ENCODE data around the gene BNC2. TPM values are rescaled to one million over a fixed set of nuclear protein-coding genes. Genes with fewer than 3 reads are reported as not detected.

The BNC2 gene
- total RNA-seq, 1 experiment from 2014 or later = 43.6 TPM

DNA sequence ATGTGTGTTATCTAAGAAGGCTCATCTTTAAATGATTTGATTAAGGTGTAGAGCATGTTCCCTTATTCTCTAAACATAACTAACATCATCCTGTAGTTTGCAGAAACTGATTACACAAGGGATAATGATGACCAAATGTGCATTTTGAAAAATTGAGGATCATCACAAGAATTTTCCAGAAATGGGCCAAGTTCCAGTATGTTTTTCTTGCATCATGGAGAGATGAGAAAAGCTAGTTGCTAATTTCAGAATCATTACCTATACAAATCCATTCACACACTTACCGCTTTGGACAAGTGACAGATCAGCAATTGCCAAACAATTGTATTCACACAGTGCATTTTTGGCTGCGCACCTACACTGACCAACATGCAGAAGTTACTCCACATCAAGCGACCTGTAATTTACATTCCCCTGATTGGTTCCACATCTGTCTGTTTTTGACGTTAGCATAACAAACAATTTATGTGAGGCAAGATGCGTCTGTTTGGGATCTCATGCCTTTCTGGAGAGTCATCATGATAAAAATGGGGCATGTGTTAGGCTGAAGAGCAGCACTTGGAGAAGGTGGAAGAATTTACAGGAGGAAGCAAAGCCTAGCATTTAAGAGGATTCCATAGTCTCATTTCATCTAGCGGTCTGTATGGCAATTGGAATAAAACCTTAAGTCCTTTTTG, 2.8 kb upstream of the BNC2 start:
- peaks cover 0 to 7% (median 0%) of the 10 kb centered on the region in 3 experiments; a peak in 3 of 7 replicates for H3K36me3 Mint-ChIP-seq (ENCODE audit: insufficient read depth in 1 of 3, low read depth in 3 of 3)
- no peak overlapping the region for H4K5ac ChIP-seq (ENCODE audit: insufficient read length, low read depth, low read length)
- peaks cover 29 to 35% of the 10 kb centered on the region in 2 experiments for H3K4me1 Mint-ChIP-seq
- H3T11ph ChIP-seq (ENCODE audit: low read length) = no peak overlapping the region
- no peak overlapping the region for H3K23ac ChIP-seq (ENCODE audit: insufficient read length, low read depth, low read length)
- H3K4me3 Mint-ChIP-seq = no peak overlapping the region
- no peak overlapping the region for H2BK5ac ChIP-seq (ENCODE audit: insufficient read length, low read length)
- H2BK12ac ChIP-seq (ENCODE audit: insufficient read length, low read depth, low read length) = no peak overlapping the region
- no peak overlapping the region for H2AK5ac ChIP-seq (ENCODE audit: insufficient read length, low read length)
- 0 out of 2 replicates have a peak, but pooled peaks cover 2% of the 10 kb centered on the region for H3K79me2 ChIP-seq (ENCODE audit: insufficient read depth, low read length)
- H3K27ac ChIP-seq (ENCODE audit: insufficient read length, low read depth, low read length) = no peak overlapping the region
- H3K79me1 ChIP-seq (ENCODE audit: insufficient read depth, low read depth, low read length, poor library complexity, severe bottlenecking) = no peaks in the 10 kb centered on the region
- no peak for TF ChIP-seq CTCF (conservative IDR thresholded peaks at IDR 0.05)
- no peak overlapping the region for H2AFZ ChIP-seq (ENCODE audit: low read length)
- no peak overlapping the region for H3K4ac ChIP-seq (ENCODE audit: low read depth, low read length)
- H3K14ac ChIP-seq (ENCODE audit: insufficient read depth, low read length) = no peak overlapping the region
- peaks cover 1% of the 10 kb centered on the region for H3K27me3 Mint-ChIP-seq (ENCODE audit: low read depth)
- H3K56ac ChIP-seq (ENCODE audit: insufficient read length, low read depth, low read length) = no peak overlapping the region
- H3K4me2 ChIP-seq (ENCODE audit: insufficient read depth, insufficient read length, low read length) = no peak overlapping the region
- no peaks in the 10 kb centered on the region for H3K9me3 ChIP-seq (ENCODE audit: control insufficient read depth, low read depth, low read length)
- H3K9me3 Mint-ChIP-seq = peaks cover 3 to 7% of the 10 kb centered on the region in 2 experiments; a peak in 3 of 5 replicates
- H3K9ac ChIP-seq (ENCODE audit: extremely low read depth, insufficient read length, low read length) = no peak overlapping the region
- H2BK120ac ChIP-seq (ENCODE audit: low read depth, low read length, poor library complexity, severe bottlenecking) = no peak overlapping the region
- no CpG with 5 or more reads among the region's 6 CpGs for WGBS (ENCODE audit: extremely low coverage, insufficient read length, low lambda C conversion rate)
- peaks cover 8% of the 10 kb centered on the region; the same call in 1 of the 2 replicates for H3K4me1 ChIP-seq (ENCODE audit: insufficient read depth, low read length)
- H3K23me2 ChIP-seq (ENCODE audit: insufficient read length, low read depth, low read length, poor library complexity, severe bottlenecking) = peaks cover 22% of the 10 kb centered on the region
- no peak overlapping the region for H3K18ac ChIP-seq (ENCODE audit: insufficient read length, low read depth, low read length)
- no peak for DNase-seq
- no peak overlapping the region for H2BK20ac ChIP-seq (ENCODE audit: low read depth, low read length, poor library complexity, severe bottlenecking)
- no peak overlapping the region for H4K8ac ChIP-seq (replicated peaks; ENCODE audit: insufficient read length, low read depth, low read length)
- H3K27me3 ChIP-seq (ENCODE audit: insufficient read depth, low read length) = no peaks in the 10 kb centered on the region; the same call in 1 of the 2 replicates
- H3K27ac Mint-ChIP-seq = no peak overlapping the region
- no peak overlapping the region for H2BK15ac ChIP-seq (ENCODE audit: low read depth, low read length)
- no peak overlapping the region for H4K91ac ChIP-seq (ENCODE audit: insufficient read length, low read depth, low read length)
- no peaks in the 10 kb centered on the region for H4K20me1 ChIP-seq (ENCODE audit: control insufficient read depth, insufficient read depth, insufficient read length)

Data from H9 (cell line).